Measurements from ENCODE around the gene PTK7. TPM values are rescaled to one million over a fixed set of nuclear protein-coding genes. Genes with fewer than 3 reads are reported as not detected.

PTK7 gene
- total RNA-seq, 1 donor from 2014 or later: 81.0 TPM

- Histone ChIP-seq H3K4me1 (peaks cover 11% of the 10 kb centered on the region), H3K9me3 (no peaks in the 10 kb centered on the region), H3K27ac (no peak overlapping the region), H3K4me3 (no peak overlapping the region), H3K36me3 (peaks cover 9% of the 10 kb centered on the region), H3K27me3 (ENCODE audit: low read depth) (no peaks in the 10 kb centered on the region)
- TF ChIP-seq, protein P1, sequence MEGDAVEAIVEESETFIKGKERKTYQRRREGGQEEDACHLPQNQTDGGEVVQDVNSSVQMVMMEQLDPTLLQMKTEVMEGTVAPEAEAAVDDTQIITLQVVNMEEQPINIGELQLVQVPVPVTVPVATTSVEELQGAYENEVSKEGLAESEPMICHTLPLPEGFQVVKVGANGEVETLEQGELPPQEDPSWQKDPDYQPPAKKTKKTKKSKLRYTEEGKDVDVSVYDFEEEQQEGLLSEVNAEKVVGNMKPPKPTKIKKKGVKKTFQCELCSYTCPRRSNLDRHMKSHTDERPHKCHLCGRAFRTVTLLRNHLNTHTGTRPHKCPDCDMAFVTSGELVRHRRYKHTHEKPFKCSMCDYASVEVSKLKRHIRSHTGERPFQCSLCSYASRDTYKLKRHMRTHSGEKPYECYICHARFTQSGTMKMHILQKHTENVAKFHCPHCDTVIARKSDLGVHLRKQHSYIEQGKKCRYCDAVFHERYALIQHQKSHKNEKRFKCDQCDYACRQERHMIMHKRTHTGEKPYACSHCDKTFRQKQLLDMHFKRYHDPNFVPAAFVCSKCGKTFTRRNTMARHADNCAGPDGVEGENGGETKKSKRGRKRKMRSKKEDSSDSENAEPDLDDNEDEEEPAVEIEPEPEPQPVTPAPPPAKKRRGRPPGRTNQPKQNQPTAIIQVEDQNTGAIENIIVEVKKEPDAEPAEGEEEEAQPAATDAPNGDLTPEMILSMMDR (IDR thresholded peaks at IDR 0.05): no peak
- intact Hi-C loops (cut with DNase I): no loop called here
- no peak for ATAC-seq
- no peak for DNase-seq
Observed at GRCh38 chr6:43147691-43148477, 71.8 kb downstream of the PTK7 start.

- Histone ChIP-seq H3K9me3 (no peaks in the 10 kb centered on the region), H3K4me3 (no peak overlapping the region), H3K27ac (no peak overlapping the region), H3K4me1 (no peaks in the 10 kb centered on the region), H3K36me3 (peaks cover 14% of the 10 kb centered on the region), H3K27me3 (ENCODE audit: low read depth) (no peaks in the 10 kb centered on the region)
- TF ChIP-seq, protein P1 (IDR thresholded peaks at IDR 0.05): no peak
- DNase-seq: no peak
- no peak for ATAC-seq
- intact Hi-C loops (cut with DNase I): no loop called here
Observed at GRCh38 chr6:43149265-43149664, 73.2 kb downstream of the PTK7 start.

GRCh38 chr6:43150051-43150751 lies 74.1 kb downstream of the PTK7 start:
- no peak overlapping the region for H3K27ac ChIP-seq
- H3K27me3 ChIP-seq (ENCODE audit: low read depth): no peaks in the 10 kb centered on the region
- peak; percentile 40 to 66 for ATAC-seq
- peaks cover 14% of the 10 kb centered on the region for H3K36me3 ChIP-seq
- no peak for DNase-seq
- no peaks in the 10 kb centered on the region for H3K4me1 ChIP-seq
- no peak overlapping the region for H3K4me3 ChIP-seq
- no peaks in the 10 kb centered on the region for H3K9me3 ChIP-seq
- intact Hi-C loops (cut with DNase I): no loop called here
- TF ChIP-seq, protein P1 (IDR thresholded peaks at IDR 0.05): no peak

DNA sequence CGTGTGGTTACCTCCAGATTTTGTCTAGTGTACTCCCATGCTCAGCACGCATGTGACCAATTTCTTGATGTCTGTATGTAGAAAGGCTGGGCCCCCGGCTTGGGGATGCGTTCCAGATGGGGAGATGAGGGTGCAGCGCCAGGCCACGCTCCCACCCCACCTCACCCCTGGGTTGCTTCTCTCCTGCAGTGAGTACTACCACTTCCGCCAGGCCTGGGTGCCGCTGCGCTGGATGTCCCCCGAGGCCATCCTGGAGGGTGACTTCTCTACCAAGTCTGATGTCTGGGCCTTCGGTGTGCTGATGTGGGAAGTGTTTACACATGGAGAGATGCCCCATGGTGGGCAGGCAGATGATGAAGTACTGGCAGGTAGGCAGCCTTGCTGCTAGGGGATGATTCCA lies 83.5 kb downstream of the PTK7 start:
- Histone ChIP-seq H3K9me3 (no peaks in the 10 kb centered on the region), H3K4me1 (no peaks in the 10 kb centered on the region), H3K36me3 (peaks cover 18% of the 10 kb centered on the region), H3K27me3 (ENCODE audit: low read depth) (no peaks in the 10 kb centered on the region), H3K4me3 (no peak overlapping the region), H3K27ac (no peak overlapping the region)
- TF ChIP-seq, protein P1 (IDR thresholded peaks at IDR 0.05): no peak
- ATAC-seq: no peak
- intact Hi-C loops (cut with DNase I): no loop called here
- no peak for DNase-seq

DNA sequence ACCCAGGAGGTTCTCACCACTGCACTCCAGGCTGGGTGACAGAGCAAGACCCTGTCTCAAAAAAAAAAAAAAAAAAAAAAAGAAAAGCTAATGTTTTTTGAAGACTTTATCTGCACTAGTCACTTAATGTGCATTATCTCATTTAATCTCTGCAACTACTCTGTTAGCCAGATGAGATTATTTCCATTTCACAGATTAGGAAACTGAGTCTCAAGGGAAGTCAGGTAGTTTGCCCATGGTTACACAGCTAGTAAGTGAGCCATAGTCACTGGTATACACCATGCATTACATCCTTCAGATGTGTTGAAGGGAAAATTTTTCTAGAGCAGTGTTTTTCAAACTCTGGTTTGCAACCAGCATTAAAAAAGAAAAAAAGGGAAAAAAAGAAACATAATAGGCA lies 87.8 kb downstream of the PTK7 start:
- Histone ChIP-seq H3K27me3 (ENCODE audit: low read depth) (no peaks in the 10 kb centered on the region), H3K4me3 (no peak overlapping the region), H3K36me3 (peaks cover 18% of the 10 kb centered on the region), H3K27ac (no peak overlapping the region), H3K4me1 (no peaks in the 10 kb centered on the region), H3K9me3 (no peaks in the 10 kb centered on the region)
- intact Hi-C loops (cut with DNase I): no loop called here
- ATAC-seq: no peak
- DNase-seq: no peak
- TF ChIP-seq, protein P1 (IDR thresholded peaks at IDR 0.05): no peak

All from lower lobe of right lung (tissue), 2 donors.